ENCODE results near the gene ARHGEF9. TPM values are rescaled to one million over a fixed set of nuclear protein-coding genes. Genes with fewer than 3 reads are reported as not detected.
A peak's percentile ranks its signal among the peaks of the same experiment; 100 is the strongest.

ARHGEF9 gene
- total RNA-seq, 1 donor from 2014 or later = 28.6 TPM

DNA sequence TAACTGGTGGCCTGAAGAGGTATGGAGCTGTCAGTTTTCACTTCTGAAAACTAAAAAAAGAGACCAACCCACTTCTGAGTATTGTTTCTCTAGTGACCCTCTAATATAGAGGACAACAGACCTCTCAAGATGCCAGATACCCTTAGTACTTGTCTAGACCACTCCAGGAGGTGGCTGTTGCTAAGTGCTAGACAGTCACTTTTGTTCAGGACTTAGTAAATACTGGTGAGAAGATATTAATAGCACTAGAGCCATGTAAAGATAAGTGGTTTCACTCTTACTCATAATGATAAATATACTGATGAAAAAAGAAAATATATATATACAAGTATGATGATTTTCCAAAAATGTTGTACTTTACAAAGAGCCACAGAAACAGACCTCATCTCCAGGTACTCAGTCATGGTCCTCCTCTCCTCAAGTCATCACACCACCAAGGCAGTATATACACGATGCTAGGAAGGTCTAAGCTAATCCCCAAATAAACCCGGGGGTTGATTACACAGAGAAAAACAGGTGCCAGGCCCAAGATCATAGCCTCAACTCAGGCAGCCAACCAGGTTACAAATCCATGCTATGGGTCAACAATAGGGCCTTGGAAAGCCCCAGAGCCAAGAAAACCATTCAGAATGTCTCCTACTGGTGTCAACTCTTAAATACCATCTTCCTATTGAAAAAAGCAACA, 66.9 kb downstream of the ARHGEF9 start:
- H3K36me3 ChIP-seq = peaks cover 5 to 21% of the 10 kb centered on the region in 2 donors
- TF ChIP-seq, protein P1, sequence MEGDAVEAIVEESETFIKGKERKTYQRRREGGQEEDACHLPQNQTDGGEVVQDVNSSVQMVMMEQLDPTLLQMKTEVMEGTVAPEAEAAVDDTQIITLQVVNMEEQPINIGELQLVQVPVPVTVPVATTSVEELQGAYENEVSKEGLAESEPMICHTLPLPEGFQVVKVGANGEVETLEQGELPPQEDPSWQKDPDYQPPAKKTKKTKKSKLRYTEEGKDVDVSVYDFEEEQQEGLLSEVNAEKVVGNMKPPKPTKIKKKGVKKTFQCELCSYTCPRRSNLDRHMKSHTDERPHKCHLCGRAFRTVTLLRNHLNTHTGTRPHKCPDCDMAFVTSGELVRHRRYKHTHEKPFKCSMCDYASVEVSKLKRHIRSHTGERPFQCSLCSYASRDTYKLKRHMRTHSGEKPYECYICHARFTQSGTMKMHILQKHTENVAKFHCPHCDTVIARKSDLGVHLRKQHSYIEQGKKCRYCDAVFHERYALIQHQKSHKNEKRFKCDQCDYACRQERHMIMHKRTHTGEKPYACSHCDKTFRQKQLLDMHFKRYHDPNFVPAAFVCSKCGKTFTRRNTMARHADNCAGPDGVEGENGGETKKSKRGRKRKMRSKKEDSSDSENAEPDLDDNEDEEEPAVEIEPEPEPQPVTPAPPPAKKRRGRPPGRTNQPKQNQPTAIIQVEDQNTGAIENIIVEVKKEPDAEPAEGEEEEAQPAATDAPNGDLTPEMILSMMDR (IDR thresholded peaks at IDR 0.05) = no peak
- no peak for DNase-seq (ENCODE audit: low spot score in 2 of 2)
- H3K4me1 ChIP-seq = no peaks in the 10 kb centered on the region
- H3K27ac ChIP-seq = no peak overlapping the region
- H3K4me3 ChIP-seq = no peak overlapping the region
- no peaks in the 10 kb centered on the region for H3K9me3 ChIP-seq
- H3K27me3 ChIP-seq = no peaks in the 10 kb centered on the region
- intact Hi-C loops (cut with DNase I) = no loop called here

- TF ChIP-seq, protein P1 (IDR thresholded peaks at IDR 0.05) = no peak
- Histone ChIP-seq H3K9me3 (no peaks in the 10 kb centered on the region), H3K36me3 (peaks cover 2 to 8% of the 10 kb centered on the region in 2 donors), H3K27ac (no peak overlapping the region), H3K4me1 (no peaks in the 10 kb centered on the region), H3K4me3 (no peak overlapping the region), H3K27me3 (no peaks in the 10 kb centered on the region)
- DNase-seq (ENCODE audit: low spot score in 2 of 2) = no peak
- intact Hi-C loops (cut with DNase I) = no loop called here
Measured at GRCh38 chrX:63713526-63713925, 71.5 kb downstream of the ARHGEF9 start.

DNA sequence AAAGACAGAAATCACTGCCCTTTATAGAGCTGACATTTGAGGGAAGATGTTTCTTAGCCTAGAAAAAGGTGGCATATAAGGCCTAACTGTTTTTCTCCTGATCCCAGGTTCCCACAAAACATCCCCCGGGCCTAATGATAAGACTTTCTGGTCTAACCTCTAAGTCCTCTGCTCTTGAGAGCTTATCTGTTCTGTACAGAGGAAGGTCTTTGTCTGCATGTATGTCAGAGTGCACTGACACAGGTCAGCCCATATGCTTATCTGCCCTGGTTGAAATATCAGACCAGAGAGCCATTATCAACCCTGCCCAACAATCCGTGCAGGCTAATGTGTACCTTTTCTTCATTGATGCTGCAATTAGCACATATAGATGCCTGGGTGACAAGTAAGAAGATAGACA, 76.2 kb downstream of the ARHGEF9 start:
- intact Hi-C loops (cut with DNase I) = no loop called here
- no peak overlapping the region for H3K27ac ChIP-seq
- TF ChIP-seq, protein P1 (IDR thresholded peaks at IDR 0.05) = no peak
- H3K4me3 ChIP-seq = no peak overlapping the region
- H3K4me1 ChIP-seq = no peaks in the 10 kb centered on the region
- peaks cover 0 to 10% of the 10 kb centered on the region in 2 donors for H3K36me3 ChIP-seq
- no peaks in the 10 kb centered on the region for H3K27me3 ChIP-seq
- no peak for DNase-seq (ENCODE audit: low spot score in 2 of 2)
- H3K9me3 ChIP-seq = no peaks in the 10 kb centered on the region

- Histone ChIP-seq H3K4me3 (no peak overlapping the region), H3K36me3 (peaks cover 3 to 39% of the 10 kb centered on the region in 2 donors), H3K27ac (no peak overlapping the region), H3K9me3 (no peaks in the 10 kb centered on the region), H3K4me1 (no peaks in the 10 kb centered on the region), H3K27me3 (no peaks in the 10 kb centered on the region)
- TF ChIP-seq, protein P1 (IDR thresholded peaks at IDR 0.05) = no peak
- intact Hi-C loops (cut with DNase I) = no loop called here
- no peak for DNase-seq (ENCODE audit: low spot score in 2 of 2)
Measured at GRCh38 chrX:63702556-63702955, 82.5 kb downstream of the ARHGEF9 start.

GRCh38 chrX:63686878-63687714, 97.9 kb downstream of the ARHGEF9 start:
- H3K27ac ChIP-seq = no peak overlapping the region
- no peak for DNase-seq (ENCODE audit: low spot score in 2 of 2)
- H3K36me3 ChIP-seq = peaks cover 0 to 8% of the 10 kb centered on the region in 2 donors
- H3K9me3 ChIP-seq = peaks cover 4 to 19% of the 10 kb centered on the region in 2 donors
- no peak overlapping the region for H3K4me3 ChIP-seq
- intact Hi-C loops (cut with DNase I) = no loop called here
- no peaks in the 10 kb centered on the region for H3K4me1 ChIP-seq
- TF ChIP-seq, protein P1 (IDR thresholded peaks at IDR 0.05) = peak in 2 of 3 experiments; percentile 28 to 54
- no peaks in the 10 kb centered on the region for H3K27me3 ChIP-seq
